Naive thymus-derived CD8-positive, alpha-beta T cell (primary cell): ENCODE data around the gene TEX13B. TPM values are rescaled to one million over a fixed set of nuclear protein-coding genes. Genes with fewer than 3 reads are reported as not detected.
"Not testable (repeated sequence)": the region's sequence is repeated elsewhere in the genome, so short reads cannot be mapped to it uniquely, and the experiment has no call there.

Experiments
- ATAC-seq, 2 donors: fragments of 150-1000 bp; cut with Tn5 transposase in 1 of 2; sonication (Bioruptor Pico), chemical (Tn5 transposase) in 1 of 2; 1 replicate in 1 of 2; 2 replicates in 1 of 2; pipeline ENCODE4 v1.10.0; 2021; ENCODE audit warnings: mild to moderate bottlenecking in 2 of 2, moderate library complexity in 2 of 2
- POLR2A ChIA-PET: fragments of 350-600 bp; sonication (Branson Sonifier 250); formaldehyde crosslinking; loops from one replicate; lab custom pipeline; 2021; ENCODE audit warnings: antibody characterized with exemption; lab: Charles Lee
- DNase-seq, 10 donors: peaks; one replicate each; pipeline versions ENCODE4 v3.0.0 to v3.0.0-alpha.2; 2020 to 2022
- H3K27ac Mint-ChIP-seq, 10 donors: one replicate each; pipeline ENCODE4 v1.8.0; 2020 to 2022; ENCODE audit warnings: mild to moderate bottlenecking in 10 of 10, mixed read lengths in 10 of 10, moderate library complexity in 4 of 10, inconsistent platforms in 1 of 10
- H3K27me3 Mint-ChIP-seq, 5 donors: one replicate each; pipeline ENCODE4 v1.8.0; 2021 to 2022; ENCODE audit warnings: mixed read lengths in 5 of 5
- H3K36me3 Mint-ChIP-seq, 3 donors: one replicate each; pipeline ENCODE4 v1.8.0; 2020 to 2022; ENCODE audit warnings: mixed read lengths in 3 of 3, mild to moderate bottlenecking in 2 of 3, inconsistent platforms in 1 of 3
- H3K4me1 Mint-ChIP-seq, 4 donors: one replicate each; pipeline ENCODE4 v1.8.0; 2021 to 2022; ENCODE audit warnings: mixed read lengths in 4 of 4
- H3K4me3 Mint-ChIP-seq, 10 donors: one replicate each; pipeline ENCODE4 v1.8.0; 2020 to 2022; ENCODE audit warnings: mild to moderate bottlenecking in 10 of 10, mixed read lengths in 10 of 10, moderate library complexity in 6 of 10, inconsistent platforms in 1 of 10
- H3K9me3 Mint-ChIP-seq, 9 donors: one replicate each; pipeline ENCODE4 v1.8.0; 2020 to 2022; ENCODE audit warnings: mixed read lengths in 9 of 9, mild to moderate bottlenecking in 3 of 9, inconsistent platforms in 1 of 9, moderate library complexity in 1 of 9
- polyA plus RNA-seq, 3 donors: library from polyadenylated mRNA; unstranded; fragments of 300-500 nt; fragmentation: Illumina TruSeq; gene quantifications; one replicate each; pipeline ENCODE4 v1.2.3, GENCODE V29; 2021
- total RNA-seq, 8 experiments: library from RNA in 2 of 8; stranded (reverse) in 2 of 8; gene quantifications; one replicate each; pipeline ENCODE4 v1.2.3 and lab custom pipeline; 2021 to 2026

The TEX13B gene
- total and polyA plus RNA-seq, 5 experiments from 2014 or later = not detected

GRCh38 chrX:108000751-108001150 lies 18.6 kb upstream of the TEX13B start:
- Mint-ChIP-seq H3K4me3 (no peak overlapping the region), H3K27ac (peak overlapping the region in 1 of 10 donors; percentile 11), H3K9me3 (peaks cover 0 to 9% (median 0%) of the 10 kb centered on the region in 9 donors), H3K36me3 (peaks cover 0 to 7% (median 0%) of the 10 kb centered on the region in 3 donors), H3K27me3 (peaks cover 0 to 2% (median 0%) of the 10 kb centered on the region in 5 donors), H3K4me1 (peaks cover 0 to 6% (median 3%) of the 10 kb centered on the region in 4 donors)
- POLR2A ChIA-PET = interaction anchor here (1.3 kb wide), 1 partner anchor 18 kb away, joined by 4 read pairs; no protein-coding TSS in a partner anchor
- no peak for DNase-seq
- no peak for ATAC-seq

DNA sequence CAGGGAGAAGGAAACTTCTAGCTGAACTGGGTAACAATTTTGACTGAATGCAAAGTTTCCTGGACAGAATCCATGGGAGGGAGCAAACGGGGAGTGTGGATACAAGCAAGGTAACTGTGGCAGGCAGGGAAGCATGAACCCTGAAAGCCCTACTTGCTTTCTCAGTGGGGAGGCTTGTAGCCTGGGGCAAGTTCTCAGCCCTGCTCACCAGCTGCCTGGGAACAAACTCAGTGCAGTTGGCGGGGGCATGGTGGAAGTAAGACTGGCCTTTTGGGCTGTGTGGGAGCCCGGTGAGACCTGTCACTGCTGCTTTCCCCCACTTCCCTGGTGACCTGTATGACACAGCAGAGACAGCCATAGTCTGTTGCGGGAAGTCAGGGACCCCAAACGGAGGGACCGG lies 14.0 kb upstream of the TEX13B start:
- Mint-ChIP-seq H3K9me3 (peaks cover 0 to 11% (median 0%) of the 10 kb centered on the region in 9 donors), H3K4me1 (no peaks in the 10 kb centered on the region), H3K36me3 (no peaks in the 10 kb centered on the region), H3K4me3 (no peak overlapping the region), H3K27me3 (no peaks in the 10 kb centered on the region), H3K27ac (no peak overlapping the region)
- DNase-seq = no peak
- POLR2A ChIA-PET = no interaction called here
- ATAC-seq = no peak

DNA sequence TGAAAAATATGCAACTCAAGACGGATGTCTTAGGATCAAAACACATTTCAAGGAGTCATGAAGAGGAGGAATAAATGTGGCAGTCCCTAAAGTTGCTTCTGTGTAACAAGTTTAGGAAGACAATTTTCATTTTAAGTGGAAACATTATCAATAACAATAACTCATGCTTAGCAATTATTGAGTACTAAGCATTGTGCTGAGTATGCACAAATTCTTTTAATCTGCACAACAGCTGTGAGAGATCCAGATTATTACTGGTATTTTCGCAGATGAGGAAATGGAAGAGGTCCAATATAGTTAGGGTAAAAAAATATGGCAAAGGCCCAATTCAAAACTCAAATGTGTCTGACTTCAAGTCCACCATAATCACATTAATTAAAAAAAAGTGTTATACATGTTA lies 2.9 kb upstream of the TEX13B start:
- DNase-seq (no peak), ATAC-seq (no peak)
- Mint-ChIP-seq H3K9me3 (peaks cover 0 to 14% (median 0%) of the 10 kb centered on the region in 9 donors), H3K36me3 (peaks cover 0 to 5% (median 0%) of the 10 kb centered on the region in 3 donors), H3K4me1 (peaks cover 0 to 2% (median under 1%) of the 10 kb centered on the region in 4 donors), H3K27me3 (no peaks in the 10 kb centered on the region), H3K4me3 (no peak overlapping the region), H3K27ac (no peak overlapping the region)
- POLR2A ChIA-PET = no interaction called here

DNA sequence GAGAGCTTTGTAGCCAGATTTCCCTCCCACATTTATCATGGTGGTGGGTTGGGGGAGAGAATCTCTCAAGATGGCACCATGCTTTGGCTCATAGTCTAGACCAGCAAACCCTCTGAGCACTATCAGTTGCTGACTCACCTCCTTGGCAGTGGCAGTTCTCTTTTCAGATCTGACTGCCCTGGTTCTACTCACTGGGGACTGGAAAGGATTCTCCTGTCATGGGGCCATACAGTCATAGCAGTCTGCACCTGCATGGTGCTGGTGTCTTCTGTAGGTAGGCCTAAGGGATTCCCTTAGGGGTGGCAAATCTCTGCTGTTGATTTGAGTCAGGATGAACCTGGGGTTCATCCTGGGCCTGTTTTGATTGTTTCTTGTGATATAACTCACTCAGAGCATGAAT lies 2.6 kb downstream of the TEX13B start:
- Mint-ChIP-seq H3K27ac (peak overlapping the region in 1 of 10 donors; percentile 39), H3K4me1 (peaks cover 0 to 4% (median 3%) of the 10 kb centered on the region in 4 donors), H3K36me3 (no peaks in the 10 kb centered on the region), H3K27me3 (peaks cover 0 to 9% (median 0%) of the 10 kb centered on the region in 5 donors), H3K9me3 (no peaks in the 10 kb centered on the region), H3K4me3 (no peak overlapping the region)
- ATAC-seq (no peak), DNase-seq (no peak)
- POLR2A ChIA-PET = no interaction called here

- Mint-ChIP-seq H3K4me3 (no peak overlapping the region), H3K27ac (peak overlapping the region in 1 of 10 donors; percentile 40), H3K36me3 (no peaks in the 10 kb centered on the region), H3K4me1 (peaks cover 0 to 4% (median 3%) of the 10 kb centered on the region in 4 donors), H3K27me3 (peaks cover 0 to 9% (median 0%) of the 10 kb centered on the region in 5 donors), H3K9me3 (no peaks in the 10 kb centered on the region)
- peak in 1 of 10 donors; percentile 0 for DNase-seq
- no peak for ATAC-seq
- POLR2A ChIA-PET = no interaction called here
Observed at GRCh38 chrX:107978707-107979307, 3.4 kb downstream of the TEX13B start.

GRCh38 chrX:107978071-107978470 lies 4.1 kb downstream of the TEX13B start:
- Mint-ChIP-seq H3K27me3 (peaks cover 0 to 9% (median 0%) of the 10 kb centered on the region in 5 donors), H3K9me3 (no peaks in the 10 kb centered on the region), H3K4me3 (no peak overlapping the region), H3K4me1 (peaks cover 0 to 4% (median 3%) of the 10 kb centered on the region in 4 donors), H3K27ac (no peak overlapping the region), H3K36me3 (no peaks in the 10 kb centered on the region)
- POLR2A ChIA-PET = no interaction called here
- no peak for DNase-seq
- no peak for ATAC-seq

- ATAC-seq (no peak), DNase-seq (no peak)
- Mint-ChIP-seq H3K9me3 (peaks cover 0 to 4% (median 0%) of the 10 kb centered on the region in 9 donors), H3K4me3 (no peak overlapping the region), H3K27me3 (no peaks in the 10 kb centered on the region), H3K36me3 (peaks cover 0 to 5% (median 0%) of the 10 kb centered on the region in 3 donors), H3K4me1 (no peaks in the 10 kb centered on the region), H3K27ac (no peak overlapping the region)
- POLR2A ChIA-PET = no interaction called here
Observed at GRCh38 chrX:107971636-107972035, 10.5 kb downstream of the TEX13B start.

- POLR2A ChIA-PET = no interaction called here
- Mint-ChIP-seq H3K27me3 (no peaks in the 10 kb centered on the region), H3K36me3 (peaks cover 0 to 5% (median 0%) of the 10 kb centered on the region in 3 donors), H3K27ac (no peak overlapping the region), H3K9me3 (peaks cover 0 to 4% (median 0%) of the 10 kb centered on the region in 9 donors), H3K4me1 (no peaks in the 10 kb centered on the region), H3K4me3 (no peak overlapping the region)
- ATAC-seq (no peak), DNase-seq (no peak)
Observed at GRCh38 chrX:107970073-107970472, 12.1 kb downstream of the TEX13B start.

DNA sequence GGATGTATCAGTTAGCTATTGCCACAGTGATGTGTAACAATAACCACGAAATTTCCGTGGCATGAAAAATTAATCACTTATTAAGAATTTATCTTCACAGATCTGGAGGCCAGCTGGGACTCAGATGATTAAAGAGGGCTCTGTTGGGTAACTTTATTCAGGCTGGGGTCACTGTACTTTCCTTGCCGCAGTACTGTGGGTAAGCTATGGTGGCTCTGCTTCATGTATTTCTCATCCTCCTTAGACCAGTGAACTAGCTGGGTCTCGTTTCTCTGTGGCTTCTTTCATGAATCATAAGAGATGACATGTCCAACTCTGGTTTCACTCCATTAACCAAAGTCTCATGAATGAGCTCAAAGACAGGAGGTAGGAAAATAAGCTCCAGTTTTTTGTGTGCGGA lies 13.5 kb downstream of the TEX13B start:
- no peak for ATAC-seq
- Mint-ChIP-seq H3K4me1 (no peaks in the 10 kb centered on the region), H3K27ac (no peak overlapping the region), H3K36me3 (peaks cover 0 to 5% (median 2%) of the 10 kb centered on the region in 3 donors), H3K9me3 (peaks cover 0 to 4% (median 0%) of the 10 kb centered on the region in 9 donors), H3K4me3 (no peak overlapping the region), H3K27me3 (peaks cover 0 to 10% (median 3%) of the 10 kb centered on the region in 5 donors)
- no peak for DNase-seq
- POLR2A ChIA-PET = no interaction called here

DNA sequence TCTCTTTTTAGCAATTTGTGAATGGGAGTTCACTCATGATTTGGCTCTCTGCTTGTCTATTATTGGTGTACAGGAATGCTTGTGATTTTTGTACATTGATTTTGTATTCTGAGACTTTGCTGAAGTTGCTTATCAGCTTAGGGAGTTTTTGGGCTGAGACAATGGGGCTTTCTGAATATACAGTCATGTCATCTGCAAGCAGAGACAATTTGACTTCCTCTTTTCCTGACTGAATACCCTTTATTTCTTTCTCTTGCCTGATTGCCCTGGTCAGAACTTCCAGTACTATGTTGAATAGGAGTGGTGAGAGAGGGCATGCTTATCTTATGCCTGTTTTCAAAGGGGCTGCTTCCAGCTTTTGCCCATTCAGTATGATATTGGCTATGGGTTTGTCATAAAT lies 26.8 kb downstream of the TEX13B start:
- H3K4me1 Mint-ChIP-seq, H3K4me3 Mint-ChIP-seq, H3K9me3 Mint-ChIP-seq, H3K36me3 Mint-ChIP-seq, ATAC-seq, DNase-seq, POLR2A ChIA-PET, H3K27me3 Mint-ChIP-seq, H3K27ac Mint-ChIP-seq: not testable (repeated sequence)

DNA sequence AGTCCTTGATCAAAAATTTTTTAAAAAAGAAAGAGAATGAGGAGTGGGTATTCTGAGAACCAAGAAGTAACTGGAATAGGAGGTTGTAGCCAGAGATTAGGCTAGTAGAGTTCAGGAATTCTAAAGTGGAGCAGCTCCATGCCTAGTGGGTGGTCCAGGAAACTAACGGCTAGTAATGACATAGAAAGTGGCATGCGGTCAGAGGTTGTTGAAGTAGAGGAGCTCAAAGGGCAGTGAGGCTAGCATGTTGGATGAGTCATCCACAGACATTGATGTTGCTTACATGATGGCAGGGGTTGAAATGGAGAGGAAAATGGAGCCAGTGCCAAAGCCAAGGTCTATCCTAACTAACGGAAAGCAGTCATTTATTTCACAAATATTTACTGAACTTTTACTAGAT lies 42.1 kb downstream of the TEX13B start:
- ATAC-seq (no peak), DNase-seq (no peak)
- POLR2A ChIA-PET = no interaction called here
- Mint-ChIP-seq H3K4me3 (no peak overlapping the region), H3K4me1 (peaks cover 0 to 12% (median 4%) of the 10 kb centered on the region in 4 donors), H3K27ac (no peak overlapping the region), H3K36me3 (peaks cover 0 to 3% (median 0%) of the 10 kb centered on the region in 3 donors), H3K9me3 (peaks cover 0 to 5% (median 0%) of the 10 kb centered on the region in 9 donors), H3K27me3 (peaks cover 8 to 23% (median 12%) of the 10 kb centered on the region in 5 donors)

DNA sequence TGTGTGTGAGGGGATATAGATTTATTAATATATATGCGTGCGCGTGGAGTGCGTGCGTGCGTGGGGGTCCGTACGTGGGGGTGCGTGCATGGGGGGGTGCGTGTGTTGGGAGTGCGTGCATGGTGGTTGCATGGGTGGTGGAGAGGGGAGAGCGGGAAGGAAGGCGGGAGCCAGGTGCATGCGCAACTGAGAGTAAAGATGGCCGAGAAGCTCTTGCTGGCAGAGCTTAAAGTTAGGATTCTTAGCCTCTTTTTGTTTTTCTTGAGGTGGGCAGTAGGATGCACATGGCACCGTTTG lies 45.8 kb downstream of the TEX13B start:
- Mint-ChIP-seq H3K4me1 (peaks cover 0 to 12% (median 4%) of the 10 kb centered on the region in 4 donors), H3K36me3 (peaks cover 0 to 3% (median 0%) of the 10 kb centered on the region in 3 donors), H3K9me3 (peaks cover 0 to 4% (median 0%) of the 10 kb centered on the region in 9 donors), H3K4me3 (peak overlapping the region in 6 of 10 donors; percentile 2 to 67 (median 53)), H3K27ac (no peak overlapping the region), H3K27me3 (peaks cover 8 to 26% (median 14%) of the 10 kb centered on the region in 5 donors)
- DNase-seq (no peak), ATAC-seq (no peak)
- POLR2A ChIA-PET = no interaction called here

GRCh38 chrX:107935664-107936433 lies 46.3 kb downstream of the TEX13B start:
- Mint-ChIP-seq H3K9me3 (peaks cover 0 to 4% (median 0%) of the 10 kb centered on the region in 9 donors), H3K4me1 (peaks cover 0 to 12% (median 4%) of the 10 kb centered on the region in 4 donors), H3K36me3 (peaks cover 0 to 3% (median 0%) of the 10 kb centered on the region in 3 donors), H3K4me3 (peak overlapping the region in 7 of 10 donors; percentile 2 to 77 (median 61)), H3K27me3 (peaks cover 8 to 26% (median 14%) of the 10 kb centered on the region in 5 donors), H3K27ac (peak overlapping the region in 2 of 10 donors; percentile 53 to 60)
- POLR2A ChIA-PET = no interaction called here
- DNase-seq = no peak
- ATAC-seq = no peak
